ENCODE measurements around the gene CIAO2B. TPM values are rescaled to one million over a fixed set of nuclear protein-coding genes. Genes with fewer than 3 reads are reported as not detected.
A peak's percentile ranks its signal among the peaks of the same experiment; 100 is the strongest.

Gene CIAO2B
- polyA plus RNA-seq, 1 donor from 2014 or later, result 339 TPM

- Histone ChIP-seq H2AFZ (ENCODE audit: low read depth, low read length) (no peak overlapping the region), H3K27me3 (ENCODE audit: insufficient read depth, low read depth, low read length) (peaks cover 35% of the 10 kb centered on the region), H3F3A (ENCODE audit: insufficient read depth, low read length, poor library complexity, severe bottlenecking) (no peaks in the 10 kb centered on the region)
Observed at GRCh38 chr16:66924527-66925321, 9.5 kb downstream of the CIAO2B start.

GRCh38 chr16:66923866-66924265, 10.3 kb downstream of the CIAO2B start:
- H4K20me1 ChIP-seq (ENCODE audit: insufficient read depth), result no peaks in the 10 kb centered on the region
- no peak for TF ChIP-seq MXI1 (conservative IDR thresholded peaks at IDR 0.05; ENCODE audit: poor library complexity, severe bottlenecking)
- no peak for TF ChIP-seq SMC3 (conservative IDR thresholded peaks at IDR 0.05; ENCODE audit: poor library complexity)
- TF ChIP-seq CTCF (IDR thresholded peaks at IDR 0.05; ENCODE audit: poor library complexity, severe bottlenecking), result no peak
- TF ChIP-seq EP300 (conservative IDR thresholded peaks at IDR 0.05; ENCODE audit: poor library complexity, severe bottlenecking), result no peak
- no peak for TF ChIP-seq EZH2 (IDR thresholded peaks at IDR 0.05; ENCODE audit: borderline replicate concordance, insufficient read depth, low read length, poor library complexity, severe bottlenecking)
- no peak for TF ChIP-seq POLR2AphosphoS5 (IDR thresholded peaks at IDR 0.05)
- TF ChIP-seq REST (IDR thresholded peaks at IDR 0.05; ENCODE audit: borderline replicate concordance), result no peak
- no peak for TF ChIP-seq RAD21 (conservative IDR thresholded peaks at IDR 0.05)
- no peak for TF ChIP-seq TAF1 (IDR thresholded peaks at IDR 0.05; ENCODE audit: low read depth)
- H2AFZ ChIP-seq (ENCODE audit: low read depth, low read length), result no peak overlapping the region
- H3K36me3 ChIP-seq (ENCODE audit: insufficient read depth, low read length), result no peaks in the 10 kb centered on the region
- H3K9ac ChIP-seq (ENCODE audit: low read length), result no peak overlapping the region
- H3K9me2 ChIP-seq (ENCODE audit: insufficient read depth, low read length), result no peaks in the 10 kb centered on the region
- no peaks in the 10 kb centered on the region for H3F3A ChIP-seq (ENCODE audit: insufficient read depth, low read length, poor library complexity, severe bottlenecking)
- H3K79me2 ChIP-seq (replicated peaks; ENCODE audit: insufficient read depth, low read length), result no peaks in the 10 kb centered on the region
- H3K27ac ChIP-seq (ENCODE audit: low read length), result no peak overlapping the region
- H3K4me2 ChIP-seq (ENCODE audit: low read length), result no peak overlapping the region
- peaks cover 35% of the 10 kb centered on the region for H3K27me3 ChIP-seq (ENCODE audit: insufficient read depth, low read depth, low read length)
- no peaks in the 10 kb centered on the region for H3K9me3 ChIP-seq (ENCODE audit: low read length)
- no peak overlapping the region for H3K4me3 ChIP-seq (ENCODE audit: low read length)

More at GRCh38 chr16:66924527-66925321, 9.5 kb downstream of the CIAO2B start:
- no peak overlapping the region for H3K4me2 ChIP-seq (ENCODE audit: low read length)
- H3K9me3 ChIP-seq (ENCODE audit: low read length), result no peaks in the 10 kb centered on the region
- TF ChIP-seq CTCF (IDR thresholded peaks at IDR 0.05; ENCODE audit: poor library complexity, severe bottlenecking), result peak; percentile 42
- TF ChIP-seq POLR2AphosphoS5 (IDR thresholded peaks at IDR 0.05), result no peak
- H3K79me2 ChIP-seq (replicated peaks; ENCODE audit: insufficient read depth, low read length), result no peaks in the 10 kb centered on the region
- no peaks in the 10 kb centered on the region for H3K36me3 ChIP-seq (ENCODE audit: insufficient read depth, low read length)
- H3K27ac ChIP-seq (ENCODE audit: low read length), result no peak overlapping the region
- no peak overlapping the region for H3K9ac ChIP-seq (ENCODE audit: low read length)
- no peaks in the 10 kb centered on the region for H4K20me1 ChIP-seq (ENCODE audit: insufficient read depth)
- H3K4me3 ChIP-seq (ENCODE audit: low read length), result peak overlapping the region; percentile 37
- no peaks in the 10 kb centered on the region for H3K9me2 ChIP-seq (ENCODE audit: insufficient read depth, low read length)
